ENCODE measurements around the gene PPIF. TPM values are rescaled to one million over a fixed set of nuclear protein-coding genes. Genes with fewer than 3 reads are reported as not detected.

PPIF gene
- total and polyA plus RNA-seq, 2 experiments from 2014 or later = 24.6 to 45.5 TPM

- no peak overlapping the region for H3K4me3 ChIP-seq
- WGBS, 2 experiments (ENCODE audit: low coverage in 1 of 2, low lambda C conversion rate in 2 of 2, missing lambda C conversion rate in 2 of 2) = 89% methylated on average over 6 of the region's 6 CpGs
These were observed 45.4 kb downstream of the PPIF start for GRCh38 chr10:79392506-79393176.

GRCh38 chr10:79393221-79393923 lies 46.1 kb downstream of the PPIF start:
- Histone ChIP-seq H3K4me2 (ENCODE audit: unreplicated experiment) (no peak overlapping the region), H3K9me3 (ENCODE audit: low read depth) (no peaks in the 10 kb centered on the region), H3K4me1 (ENCODE audit: insufficient read depth) (peaks cover 24% of the 10 kb centered on the region), H3K79me2 (ENCODE audit: insufficient read depth) (peaks cover 38% of the 10 kb centered on the region), H3K27me3 (replicated peaks; ENCODE audit: insufficient read depth) (no peaks in the 10 kb centered on the region), H3K9ac (no peak overlapping the region), H3F3A (ENCODE audit: insufficient read depth) (peaks cover 4% of the 10 kb centered on the region), H3K9me2 (ENCODE audit: insufficient read depth) (no peaks in the 10 kb centered on the region), H3K36me3 (ENCODE audit: low read depth) (no peaks in the 10 kb centered on the region; the same call in 1 of the 2 replicates), H3K4me3 (no peak overlapping the region), H4K20me1 (ENCODE audit: insufficient read depth) (no peaks in the 10 kb centered on the region), H2AFZ (no peak overlapping the region), H3K27ac (no peak overlapping the region)
- 96 to 100% methylated on average over 4 of the region's 4 CpGs for WGBS, 2 experiments (ENCODE audit: low coverage in 1 of 2, low lambda C conversion rate in 2 of 2, missing lambda C conversion rate in 2 of 2)
- in situ Hi-C loops (cut with MboI) = no loop called here
- no peak for DNase-seq
- no peak for TF ChIP-seq EZH2 (IDR thresholded peaks at IDR 0.05; ENCODE audit: insufficient read depth, poor library complexity, severe bottlenecking)
- TF ChIP-seq EZH2phosphoT487 (IDR thresholded peaks at IDR 0.05; ENCODE audit: insufficient read depth, low read depth) = no peak

More at GRCh38 chr10:79392506-79393176, 45.4 kb downstream of the PPIF start:
- Histone ChIP-seq H3K9me2 (ENCODE audit: insufficient read depth) (no peaks in the 10 kb centered on the region), H3K27me3 (replicated peaks; ENCODE audit: insufficient read depth) (no peaks in the 10 kb centered on the region), H3K9me3 (ENCODE audit: low read depth) (no peaks in the 10 kb centered on the region), H4K20me1 (ENCODE audit: insufficient read depth) (no peaks in the 10 kb centered on the region), H3K4me1 (ENCODE audit: insufficient read depth) (peaks cover 18% of the 10 kb centered on the region), H3K9ac (no peak overlapping the region), H3K79me2 (ENCODE audit: insufficient read depth) (peaks cover 38% of the 10 kb centered on the region), H3K27ac (no peak overlapping the region), H2AFZ (no peak overlapping the region), H3K4me2 (ENCODE audit: unreplicated experiment) (no peak overlapping the region), H3F3A (ENCODE audit: insufficient read depth) (no peaks in the 10 kb centered on the region), H3K36me3 (ENCODE audit: low read depth) (no peaks in the 10 kb centered on the region; the same call in 1 of the 2 replicates)
- no peak for TF ChIP-seq EZH2 (IDR thresholded peaks at IDR 0.05; ENCODE audit: insufficient read depth, poor library complexity, severe bottlenecking)
- in situ Hi-C loops (cut with MboI) = no loop called here
- no peak for DNase-seq

- Histone ChIP-seq H3K4me3 (no peak overlapping the region), H3K36me3 (ENCODE audit: low read depth) (no peaks in the 10 kb centered on the region; the same call in 1 of the 2 replicates)
- in situ Hi-C loops (cut with MboI) = no loop called here
These were observed 46.8 kb downstream of the PPIF start for GRCh38 chr10:79393924-79394610.

GRCh38 chr10:79394664-79395063 lies 47.4 kb downstream of the PPIF start:
- no peak for TF ChIP-seq EZH2phosphoT487 (IDR thresholded peaks at IDR 0.05; ENCODE audit: insufficient read depth, low read depth)
- no peak for TF ChIP-seq EZH2 (IDR thresholded peaks at IDR 0.05; ENCODE audit: insufficient read depth, poor library complexity, severe bottlenecking)
- no peaks in the 10 kb centered on the region for H3K9me3 ChIP-seq (ENCODE audit: low read depth)
- H3K27ac ChIP-seq = no peak overlapping the region
- in situ Hi-C loops (cut with MboI) = no loop called here
- no peak overlapping the region for H3K4me3 ChIP-seq
- whole genome bisulfite sequencing, 2 experiments (ENCODE audit: low coverage in 1 of 2, low lambda C conversion rate in 2 of 2, missing lambda C conversion rate in 2 of 2) = 98 to 100% methylated on average over 5 of the region's 5 CpGs
- DNase-seq = no peak
- peaks cover 36% of the 10 kb centered on the region for H3K4me1 ChIP-seq (ENCODE audit: insufficient read depth)
- H3K79me2 ChIP-seq (ENCODE audit: insufficient read depth) = peaks cover 38% of the 10 kb centered on the region
- H2AFZ ChIP-seq = no peak overlapping the region
- no peaks in the 10 kb centered on the region; the same call in 1 of the 2 replicates for H3K36me3 ChIP-seq (ENCODE audit: low read depth)
- no peak overlapping the region for H3K9ac ChIP-seq
- H4K20me1 ChIP-seq (ENCODE audit: insufficient read depth) = no peaks in the 10 kb centered on the region
- no peak overlapping the region for H3K4me2 ChIP-seq (ENCODE audit: unreplicated experiment)
- no peaks in the 10 kb centered on the region for H3K9me2 ChIP-seq (ENCODE audit: insufficient read depth)
- no peaks in the 10 kb centered on the region for H3K27me3 ChIP-seq (replicated peaks; ENCODE audit: insufficient read depth)
- H3F3A ChIP-seq (ENCODE audit: insufficient read depth) = peaks cover 17% of the 10 kb centered on the region

More at GRCh38 chr10:79393924-79394610, 46.8 kb downstream of the PPIF start:
- no peaks in the 10 kb centered on the region for H3K27me3 ChIP-seq (replicated peaks; ENCODE audit: insufficient read depth)
- no peak overlapping the region for H3K27ac ChIP-seq
- peaks cover 11% of the 10 kb centered on the region for H3F3A ChIP-seq (ENCODE audit: insufficient read depth)
- 88 to 91% methylated on average over 17 of the region's 17 CpGs for WGBS, 2 experiments (ENCODE audit: low coverage in 1 of 2, low lambda C conversion rate in 2 of 2, missing lambda C conversion rate in 2 of 2)
- TF ChIP-seq EZH2phosphoT487 (IDR thresholded peaks at IDR 0.05; ENCODE audit: insufficient read depth, low read depth) = no peak
- TF ChIP-seq EZH2 (IDR thresholded peaks at IDR 0.05; ENCODE audit: insufficient read depth, poor library complexity, severe bottlenecking) = no peak
- no peaks in the 10 kb centered on the region for H3K9me3 ChIP-seq (ENCODE audit: low read depth)
- H3K9me2 ChIP-seq (ENCODE audit: insufficient read depth) = no peaks in the 10 kb centered on the region
- H3K4me2 ChIP-seq (ENCODE audit: unreplicated experiment) = no peak overlapping the region
- H3K79me2 ChIP-seq (ENCODE audit: insufficient read depth) = peaks cover 38% of the 10 kb centered on the region
- no peak overlapping the region for H2AFZ ChIP-seq
- no peak for DNase-seq
- H3K9ac ChIP-seq = no peak overlapping the region
- no peaks in the 10 kb centered on the region for H4K20me1 ChIP-seq (ENCODE audit: insufficient read depth)
- H3K4me1 ChIP-seq (ENCODE audit: insufficient read depth) = peaks cover 31% of the 10 kb centered on the region

All from GM23248 (cell line).